ENCODE results near the gene SNUPN.

- TF ChIP-seq CTCF (conservative IDR thresholded peaks at IDR 0.05 in 1 of 2, IDR thresholded peaks at IDR 0.05 in 1 of 2; ENCODE audit: extremely low read depth in 1 of 2, insufficient read depth in 1 of 2, low read depth in 1 of 2, low read length in 2 of 2): no peak
- TF ChIP-seq EZH2 (IDR thresholded peaks at IDR 0.05; ENCODE audit: borderline replicate concordance, low read length): no peak
Measured at GRCh38 chr15:75591655-75592364, 33.7 kb downstream of the SNUPN start.
